LoVo (cell line): Measurements from ENCODE around the gene STIM1.

ENCODE experiments used
- DNase-seq: peaks from one replicate; pipeline ENCODE4 v3.0.0-alpha.2; 2016; ENCODE audit warnings: low spot score

STIM1 gene

DNA sequence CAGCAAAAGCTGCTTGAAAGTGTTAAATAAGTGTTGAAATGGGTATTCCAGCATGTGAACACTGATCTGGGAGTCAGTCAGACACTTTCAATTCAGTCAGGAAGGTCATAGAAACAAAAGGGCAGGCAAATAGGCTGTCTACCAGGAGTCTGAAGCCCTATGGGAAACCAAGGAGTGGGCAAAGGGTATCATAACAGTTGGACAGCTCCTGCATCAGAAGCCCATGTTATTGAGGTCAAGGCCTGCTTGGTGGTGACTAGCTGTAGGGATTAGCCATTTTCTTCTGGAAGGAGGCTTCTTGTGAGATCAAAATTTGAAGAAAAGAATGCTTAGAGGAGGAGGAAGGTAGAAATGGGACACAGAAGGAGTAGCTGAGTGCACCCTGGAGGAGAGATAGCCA is 97.3 kb downstream of the STIM1 start:
- DNase-seq, result no peak

DNA sequence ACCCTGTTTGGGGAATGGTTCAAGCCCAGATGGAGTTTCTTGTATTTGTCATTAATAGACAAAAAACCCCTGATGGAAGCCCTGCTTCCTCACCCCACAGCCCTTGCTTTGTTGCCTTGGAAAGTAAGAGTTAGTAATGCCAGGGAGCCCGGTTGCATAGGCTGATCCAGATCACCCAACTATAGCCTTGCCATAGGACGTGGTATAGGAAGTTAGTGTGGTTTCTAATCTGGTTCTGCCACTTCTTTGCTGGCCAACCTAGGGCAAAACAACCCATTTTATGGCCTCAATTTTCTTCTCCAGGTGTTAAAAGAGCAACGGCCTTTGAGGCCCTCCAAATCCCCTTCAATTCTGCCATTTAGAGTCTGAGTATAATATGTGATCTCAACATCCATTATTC is 97.9 kb downstream of the STIM1 start:
- DNase-seq, result no peak

- no peak for DNase-seq
Measured at GRCh38 chr11:3954448-3955298, 99.2 kb downstream of the STIM1 start.

DNA sequence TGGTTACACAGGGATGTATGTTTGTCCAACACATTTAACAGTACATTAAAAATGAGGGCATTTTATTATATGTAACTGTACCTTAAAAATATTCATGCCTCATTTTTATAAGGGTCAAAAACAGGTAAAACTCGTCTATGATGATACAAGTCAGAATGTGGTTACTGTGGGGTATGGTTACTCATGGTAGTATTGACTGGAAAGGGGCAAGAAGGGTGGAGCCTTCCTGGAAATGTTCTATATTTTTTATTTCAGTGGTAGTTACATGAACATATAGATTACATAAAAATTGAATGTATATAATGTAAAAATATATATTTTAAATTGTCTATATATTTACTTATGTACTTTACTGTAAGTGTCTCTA is 99.8 kb downstream of the STIM1 start:
- DNase-seq, result no peak

DNA sequence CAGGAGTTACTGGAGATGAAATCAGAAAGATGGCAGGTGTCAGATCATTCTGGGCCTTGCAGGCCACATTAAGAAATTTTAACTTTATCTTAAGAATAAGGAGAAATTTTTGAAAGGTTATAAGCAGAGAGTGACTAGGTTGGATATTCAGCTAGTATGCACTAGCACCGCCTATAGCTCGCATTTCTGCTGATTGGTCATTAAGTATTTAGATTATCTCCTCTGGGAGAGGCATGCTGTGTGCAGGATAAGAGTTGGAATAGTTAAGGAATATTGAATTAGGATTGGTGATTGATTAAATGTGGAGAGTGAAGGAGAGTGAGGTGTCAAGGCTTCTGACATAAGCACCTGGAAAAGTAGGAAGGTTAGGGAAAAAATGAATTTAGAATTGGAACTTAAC is 100.6 kb downstream of the STIM1 start:
- DNase-seq, result no peak

GRCh38 chr11:3956748-3957147 is 101.3 kb downstream of the STIM1 start:
- DNase-seq, result no peak

- no peak for DNase-seq
Measured at GRCh38 chr11:3957437-3957836, 102.0 kb downstream of the STIM1 start.

DNA sequence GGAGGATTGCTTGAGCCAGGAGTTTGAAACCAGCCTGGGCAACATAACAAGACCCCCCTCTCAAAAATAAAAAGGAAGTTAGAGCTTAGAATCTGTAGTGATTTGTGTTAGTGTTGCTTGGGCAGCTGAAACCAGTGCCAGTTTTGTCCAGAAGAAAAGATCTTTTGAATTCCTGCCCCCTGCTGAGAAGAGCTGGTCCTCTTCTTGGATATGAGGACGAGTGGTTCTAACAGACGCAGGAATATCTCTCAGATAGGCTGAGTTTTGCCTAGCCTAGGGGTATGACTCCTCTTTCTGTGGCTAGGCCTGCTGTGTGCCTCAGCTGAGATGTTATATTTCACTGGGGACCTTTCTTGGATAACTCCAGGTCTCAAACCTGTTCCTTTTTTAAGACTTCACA is 102.8 kb downstream of the STIM1 start:
- no peak for DNase-seq

- no peak for DNase-seq
Measured at GRCh38 chr11:3959015-3959902, 103.8 kb downstream of the STIM1 start.

GRCh38 chr11:3959903-3960265 is 104.4 kb downstream of the STIM1 start:
- no peak for DNase-seq

DNA sequence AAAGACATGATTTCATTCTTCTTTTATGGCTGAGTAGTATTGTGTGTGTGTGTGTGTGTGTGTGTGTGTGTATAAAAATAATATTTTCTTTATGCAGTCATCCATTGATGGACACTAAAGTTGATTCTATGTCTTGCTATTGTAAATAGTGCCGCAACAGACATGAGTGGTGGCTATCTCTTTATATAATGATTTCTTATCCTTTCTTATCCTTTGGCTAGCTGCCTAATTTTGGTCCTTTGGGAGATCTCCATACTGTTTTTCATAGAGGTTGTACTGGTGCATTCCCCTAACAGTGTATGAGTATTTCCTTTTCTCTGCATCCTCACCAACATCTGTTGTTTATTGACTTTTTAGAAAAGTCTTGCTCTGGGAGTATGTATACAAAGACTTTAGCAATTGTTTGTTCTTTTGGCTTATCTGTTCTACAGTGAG is 107.0 kb downstream of the STIM1 start:
- no peak for DNase-seq

DNA sequence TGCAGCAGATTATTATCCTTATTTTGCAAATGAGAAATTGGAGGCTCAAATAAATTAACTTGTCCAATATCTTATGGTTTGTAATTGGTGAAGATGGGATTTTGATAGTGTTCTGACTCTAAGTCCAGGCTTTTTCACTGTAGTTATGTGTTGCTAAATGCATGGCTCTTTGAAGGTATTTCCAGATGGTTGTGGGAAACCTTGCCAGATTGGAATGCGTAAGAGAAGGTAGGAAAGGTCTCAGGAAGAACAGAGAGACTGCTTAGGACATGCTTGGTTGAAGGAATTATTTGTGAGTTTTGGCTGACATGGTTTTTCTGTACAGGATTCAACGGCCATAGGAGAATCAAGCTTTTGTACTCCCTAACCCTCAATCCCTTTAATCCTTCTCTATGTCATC is 108.6 kb downstream of the STIM1 start:
- no peak for DNase-seq

GRCh38 chr11:3964935-3965604 is 109.6 kb downstream of the STIM1 start:
- DNase-seq, result no peak

- no peak for DNase-seq
Measured at GRCh38 chr11:3967695-3968094, 112.2 kb downstream of the STIM1 start.

- no peak for DNase-seq
Measured at GRCh38 chr11:3969200-3969599, 113.7 kb downstream of the STIM1 start.

DNA sequence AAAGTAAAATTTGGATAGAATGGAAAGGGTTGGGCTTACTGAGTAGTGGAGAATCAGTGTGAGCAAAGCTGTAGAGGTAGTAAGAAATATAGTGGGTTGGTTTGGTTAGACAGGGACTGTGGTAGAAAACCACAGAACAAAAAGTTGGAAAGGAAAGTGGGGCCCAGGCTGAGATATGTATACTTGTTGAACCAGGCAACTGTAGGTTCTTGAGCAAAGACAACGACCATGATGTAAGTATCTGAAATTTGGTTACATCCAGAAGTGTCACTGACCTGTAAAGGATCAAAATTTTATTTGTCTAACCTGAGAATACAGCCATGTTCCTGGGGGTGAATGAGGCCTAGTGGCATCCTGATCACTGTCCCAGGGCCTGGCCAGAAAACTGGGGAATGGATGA is 114.1 kb downstream of the STIM1 start:
- DNase-seq, result no peak

DNA sequence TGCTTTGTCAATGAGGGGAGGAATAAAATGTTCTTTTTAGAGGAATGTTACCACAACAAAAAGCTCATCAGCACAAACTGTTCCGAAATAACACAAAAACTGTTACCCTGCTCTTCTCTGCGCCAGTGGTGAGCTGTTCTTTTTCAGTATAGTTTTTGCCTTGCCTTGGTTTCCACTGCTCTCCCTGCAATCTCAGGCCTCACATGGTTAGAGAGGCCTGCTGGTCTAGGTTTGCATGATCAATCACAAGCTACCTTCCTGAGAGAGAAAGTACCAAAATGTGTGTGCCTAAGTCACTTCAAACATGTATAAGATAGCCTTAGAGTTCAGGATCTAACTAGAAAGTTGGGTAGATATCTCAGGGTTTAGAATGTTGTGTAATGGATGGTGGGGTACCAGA is 114.6 kb downstream of the STIM1 start:
- DNase-seq, result no peak

DNA sequence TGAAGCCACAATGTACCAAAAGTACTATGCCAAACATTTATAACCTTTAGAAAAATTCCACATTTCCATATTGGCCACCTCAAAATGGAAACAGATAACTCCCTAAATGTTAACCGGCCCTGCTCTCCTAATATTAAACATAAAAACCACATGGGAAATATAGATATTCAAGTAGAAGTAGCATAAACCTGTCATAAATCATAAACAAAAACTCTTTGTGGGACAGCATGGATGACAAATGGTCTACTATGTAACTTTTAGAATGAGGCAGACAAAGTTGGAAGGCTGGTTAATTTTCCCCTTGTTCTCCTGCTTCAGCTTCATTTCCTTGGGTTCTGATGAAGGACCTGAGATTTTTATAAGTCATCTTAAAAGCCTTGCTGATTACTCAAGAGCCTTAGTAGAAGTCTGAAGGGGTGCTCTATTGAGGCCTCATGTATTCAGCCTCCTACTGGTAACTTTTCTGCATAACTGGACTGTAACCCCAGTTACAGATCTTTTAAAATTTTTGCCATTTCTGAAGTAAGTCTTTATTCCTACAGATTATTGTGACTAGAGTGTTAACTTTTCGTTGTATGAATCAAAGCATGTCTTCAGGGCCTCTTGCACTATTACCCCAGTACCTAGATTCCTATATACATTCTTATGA is 116.4 kb downstream of the STIM1 start:
- no peak for DNase-seq

GRCh38 chr11:3972431-3972830 is 117.0 kb downstream of the STIM1 start:
- DNase-seq, result no peak

DNA sequence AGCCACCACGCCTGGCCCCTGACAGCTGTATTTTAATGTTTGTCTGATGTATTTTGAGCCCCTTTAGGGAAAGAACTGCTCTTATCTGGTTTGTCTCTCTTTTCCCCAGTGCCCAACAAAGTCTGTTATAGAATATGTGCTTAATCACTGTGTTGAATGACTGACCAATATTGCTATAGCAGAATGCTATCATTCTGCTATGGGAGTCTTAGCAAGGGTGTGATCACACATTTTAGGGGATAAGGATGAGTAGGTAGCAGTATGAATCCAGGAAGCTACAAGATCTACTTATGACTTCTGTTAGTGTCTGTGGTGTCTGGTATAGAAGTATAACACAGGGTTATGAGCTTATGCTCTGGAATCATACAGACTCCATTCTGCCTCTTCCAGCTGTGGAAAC is 121.6 kb downstream of the STIM1 start:
- DNase-seq, result no peak

GRCh38 chr11:3981084-3981633 is 125.7 kb downstream of the STIM1 start:
- no peak for DNase-seq

GRCh38 chr11:3982431-3982830 is 127.0 kb downstream of the STIM1 start:
- no peak for DNase-seq
